HCT116 (cell line): ENCODE data around the gene SEPTIN2.

Source experiments
- CEBPB ChIP-seq: IDR thresholded peaks from 2 replicates; pipeline ENCODE4 v1.6.1; 2012; ENCODE audit warnings: low read depth
- EZH2 ChIP-seq: fragments of 200-600 bp; sonication (generic); IDR thresholded peaks from 2 replicates; pipeline ENCODE4 v1.6.1; 2017; ENCODE audit warnings: antibody characterized with exemption, mixed run types
- EZH2phosphoT487 ChIP-seq: fragments of 200-600 bp; IDR thresholded peaks from 2 replicates; pipeline ENCODE4 v1.6.1; 2018; ENCODE audit warnings: antibody characterized with exemption, borderline replicate concordance
- POLR2A ChIP-seq: IDR thresholded peaks from 2 replicates; pipeline ENCODE4 v1.7.0; 2011; ENCODE audit warnings: borderline replicate concordance; ENCODE audit not compliant: insufficient read depth, insufficient read length; ENCODE audit errors: extremely low read depth
- POLR2AphosphoS5 ChIP-seq: IDR thresholded peaks from 2 replicates; pipeline ENCODE4 v1.6.1; 2011; ENCODE audit warnings: mild to moderate bottlenecking, low read depth, low read length, moderate library complexity
- SIN3A ChIP-seq: IDR thresholded peaks from 2 replicates; pipeline ENCODE4 v1.6.1; 2012; ENCODE audit warnings: low read depth
- SRF ChIP-seq: IDR thresholded peaks from 2 replicates; pipeline ENCODE4 v1.6.1; 2012; ENCODE audit warnings: low read depth
- ZNF274 ChIP-seq: fragments of 200-500 bp; sonication (Bioruptor generic); IDR thresholded peaks from 2 replicates; pipeline ENCODE4 v1.6.1; 2014; ENCODE audit warnings: mild to moderate bottlenecking, low read depth, low read length, inconsistent platforms
- TF ChIP-seq, protein P1 (sequence below), 3 experiments: fragments of 200-600 bp in 1 of 3; sonication (generic) in 1 of 3; IDR thresholded peaks in 2 of 3; conservative IDR thresholded peaks in 1 of 3; 2 replicates each; pipeline ENCODE4 v1.5.1; 2012 to 2017; ENCODE audit warnings: low read depth in 2 of 3, low read length in 2 of 3, antibody characterized with exemption in 1 of 3, borderline replicate concordance in 1 of 3, control low read depth in 1 of 3, mild to moderate bottlenecking in 1 of 3, mixed read lengths in 1 of 3, mixed run types in 1 of 3, moderate library complexity in 1 of 3; ENCODE audit not compliant: insufficient read depth in 1 of 3
- TF ChIP-seq, protein P2 (sequence below): IDR thresholded peaks from 2 replicates; pipeline ENCODE4 v1.6.1; 2012
- TF ChIP-seq, protein P3 (sequence below): IDR thresholded peaks from 2 replicates; pipeline ENCODE4 v1.6.1; 2012; ENCODE audit warnings: low read depth
- TF ChIP-seq, protein P4 (sequence below): IDR thresholded peaks from 2 replicates; pipeline ENCODE4 v1.6.1; 2012
- TF ChIP-seq, protein P5 (sequence below): IDR thresholded peaks from 2 replicates; pipeline ENCODE4 v1.6.1; 2011; ENCODE audit warnings: mild to moderate bottlenecking, low read length, moderate library complexity; ENCODE audit not compliant: insufficient replicate concordance; ENCODE audit errors: extremely low read depth

DNA sequence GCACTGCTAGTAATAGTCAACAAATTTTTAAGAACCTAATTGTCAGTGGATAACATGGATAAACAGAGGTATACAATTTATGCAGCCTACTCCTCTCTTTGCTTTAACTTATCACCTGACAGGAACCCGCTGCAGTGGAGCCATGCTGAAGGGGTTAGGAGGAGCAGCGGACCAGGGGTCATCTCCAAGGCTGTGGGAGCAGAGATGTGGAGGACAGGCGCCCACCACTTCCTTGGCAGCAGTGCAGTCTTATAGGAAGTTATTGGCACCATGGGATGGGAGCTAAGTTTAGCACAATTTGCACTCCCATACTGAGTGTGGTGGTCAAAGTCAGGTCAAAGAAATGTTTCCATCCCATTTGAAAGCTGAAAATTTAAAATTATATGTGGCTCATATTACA lies 35.9 kb upstream of the SEPTIN2 start:
- TF ChIP-seq, protein P1, sequence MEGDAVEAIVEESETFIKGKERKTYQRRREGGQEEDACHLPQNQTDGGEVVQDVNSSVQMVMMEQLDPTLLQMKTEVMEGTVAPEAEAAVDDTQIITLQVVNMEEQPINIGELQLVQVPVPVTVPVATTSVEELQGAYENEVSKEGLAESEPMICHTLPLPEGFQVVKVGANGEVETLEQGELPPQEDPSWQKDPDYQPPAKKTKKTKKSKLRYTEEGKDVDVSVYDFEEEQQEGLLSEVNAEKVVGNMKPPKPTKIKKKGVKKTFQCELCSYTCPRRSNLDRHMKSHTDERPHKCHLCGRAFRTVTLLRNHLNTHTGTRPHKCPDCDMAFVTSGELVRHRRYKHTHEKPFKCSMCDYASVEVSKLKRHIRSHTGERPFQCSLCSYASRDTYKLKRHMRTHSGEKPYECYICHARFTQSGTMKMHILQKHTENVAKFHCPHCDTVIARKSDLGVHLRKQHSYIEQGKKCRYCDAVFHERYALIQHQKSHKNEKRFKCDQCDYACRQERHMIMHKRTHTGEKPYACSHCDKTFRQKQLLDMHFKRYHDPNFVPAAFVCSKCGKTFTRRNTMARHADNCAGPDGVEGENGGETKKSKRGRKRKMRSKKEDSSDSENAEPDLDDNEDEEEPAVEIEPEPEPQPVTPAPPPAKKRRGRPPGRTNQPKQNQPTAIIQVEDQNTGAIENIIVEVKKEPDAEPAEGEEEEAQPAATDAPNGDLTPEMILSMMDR (IDR thresholded peaks at IDR 0.05 in 2 of 3, conservative IDR thresholded peaks at IDR 0.05 in 1 of 3; ENCODE audit: borderline replicate concordance in 1 of 3, insufficient read depth in 1 of 3, low read depth in 2 of 3, low read length in 2 of 3), result no peak
- TF ChIP-seq EZH2 (no peak), SRF (no peak), POLR2A (no peak), CEBPB (no peak), EZH2phosphoT487 (no peak), POLR2AphosphoS5 (no peak), ZNF274 (no peak), SIN3A (no peak)
- TF ChIP-seq, protein P2, sequence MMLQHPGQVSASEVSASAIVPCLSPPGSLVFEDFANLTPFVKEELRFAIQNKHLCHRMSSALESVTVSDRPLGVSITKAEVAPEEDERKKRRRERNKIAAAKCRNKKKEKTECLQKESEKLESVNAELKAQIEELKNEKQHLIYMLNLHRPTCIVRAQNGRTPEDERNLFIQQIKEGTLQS, result no peak
- TF ChIP-seq, protein P3, sequence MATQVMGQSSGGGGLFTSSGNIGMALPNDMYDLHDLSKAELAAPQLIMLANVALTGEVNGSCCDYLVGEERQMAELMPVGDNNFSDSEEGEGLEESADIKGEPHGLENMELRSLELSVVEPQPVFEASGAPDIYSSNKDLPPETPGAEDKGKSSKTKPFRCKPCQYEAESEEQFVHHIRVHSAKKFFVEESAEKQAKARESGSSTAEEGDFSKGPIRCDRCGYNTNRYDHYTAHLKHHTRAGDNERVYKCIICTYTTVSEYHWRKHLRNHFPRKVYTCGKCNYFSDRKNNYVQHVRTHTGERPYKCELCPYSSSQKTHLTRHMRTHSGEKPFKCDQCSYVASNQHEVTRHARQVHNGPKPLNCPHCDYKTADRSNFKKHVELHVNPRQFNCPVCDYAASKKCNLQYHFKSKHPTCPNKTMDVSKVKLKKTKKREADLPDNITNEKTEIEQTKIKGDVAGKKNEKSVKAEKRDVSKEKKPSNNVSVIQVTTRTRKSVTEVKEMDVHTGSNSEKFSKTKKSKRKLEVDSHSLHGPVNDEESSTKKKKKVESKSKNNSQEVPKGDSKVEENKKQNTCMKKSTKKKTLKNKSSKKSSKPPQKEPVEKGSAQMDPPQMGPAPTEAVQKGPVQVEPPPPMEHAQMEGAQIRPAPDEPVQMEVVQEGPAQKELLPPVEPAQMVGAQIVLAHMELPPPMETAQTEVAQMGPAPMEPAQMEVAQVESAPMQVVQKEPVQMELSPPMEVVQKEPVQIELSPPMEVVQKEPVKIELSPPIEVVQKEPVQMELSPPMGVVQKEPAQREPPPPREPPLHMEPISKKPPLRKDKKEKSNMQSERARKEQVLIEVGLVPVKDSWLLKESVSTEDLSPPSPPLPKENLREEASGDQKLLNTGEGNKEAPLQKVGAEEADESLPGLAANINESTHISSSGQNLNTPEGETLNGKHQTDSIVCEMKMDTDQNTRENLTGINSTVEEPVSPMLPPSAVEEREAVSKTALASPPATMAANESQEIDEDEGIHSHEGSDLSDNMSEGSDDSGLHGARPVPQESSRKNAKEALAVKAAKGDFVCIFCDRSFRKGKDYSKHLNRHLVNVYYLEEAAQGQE, result no peak
- TF ChIP-seq, protein P4, sequence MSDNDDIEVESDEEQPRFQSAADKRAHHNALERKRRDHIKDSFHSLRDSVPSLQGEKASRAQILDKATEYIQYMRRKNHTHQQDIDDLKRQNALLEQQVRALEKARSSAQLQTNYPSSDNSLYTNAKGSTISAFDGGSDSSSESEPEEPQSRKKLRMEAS, result no peak
- TF ChIP-seq, protein P5, sequence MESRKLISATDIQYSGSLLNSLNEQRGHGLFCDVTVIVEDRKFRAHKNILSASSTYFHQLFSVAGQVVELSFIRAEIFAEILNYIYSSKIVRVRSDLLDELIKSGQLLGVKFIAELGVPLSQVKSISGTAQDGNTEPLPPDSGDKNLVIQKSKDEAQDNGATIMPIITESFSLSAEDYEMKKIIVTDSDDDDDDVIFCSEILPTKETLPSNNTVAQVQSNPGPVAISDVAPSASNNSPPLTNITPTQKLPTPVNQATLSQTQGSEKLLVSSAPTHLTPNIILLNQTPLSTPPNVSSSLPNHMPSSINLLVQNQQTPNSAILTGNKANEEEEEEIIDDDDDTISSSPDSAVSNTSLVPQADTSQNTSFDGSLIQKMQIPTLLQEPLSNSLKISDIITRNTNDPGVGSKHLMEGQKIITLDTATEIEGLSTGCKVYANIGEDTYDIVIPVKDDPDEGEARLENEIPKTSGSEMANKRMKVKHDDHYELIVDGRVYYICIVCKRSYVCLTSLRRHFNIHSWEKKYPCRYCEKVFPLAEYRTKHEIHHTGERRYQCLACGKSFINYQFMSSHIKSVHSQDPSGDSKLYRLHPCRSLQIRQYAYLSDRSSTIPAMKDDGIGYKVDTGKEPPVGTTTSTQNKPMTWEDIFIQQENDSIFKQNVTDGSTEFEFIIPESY, result no peak
